Calu3 (cell line): Measurements from ENCODE around the gene SRGAP3. TPM values are rescaled to one million over a fixed set of nuclear protein-coding genes. Genes with fewer than 3 reads are reported as not detected.

Experiments used
- BruUV-seq: library from RNA; stranded (reverse); fragments of 400-500 nt; replicated peaks from 2 replicates; lab custom pipeline; 2021; lab: Mats Ljungman, UMichigan
- CTCF ChIA-PET: fragments of 300-600 bp; sonication (Branson Sonifier 250); formaldehyde crosslinking; loops from one replicate; lab custom pipeline; 2022; ENCODE audit warnings: antibody characterized with exemption; lab: Charles Lee
- DNase-seq: peaks from one replicate; pipeline ENCODE4 v3.0.0; 2022
- H3K27ac Mint-ChIP-seq: one replicate; pipeline ENCODE4 v1.8.0; 2022; ENCODE audit warnings: mixed read lengths; ENCODE audit not compliant: unreplicated experiment
- H3K27me3 Mint-ChIP-seq: one replicate; pipeline ENCODE4 v1.8.0; 2022; ENCODE audit warnings: mixed read lengths; ENCODE audit not compliant: unreplicated experiment
- H3K36me3 Mint-ChIP-seq: one replicate; pipeline ENCODE4 v1.8.0; 2022; ENCODE audit warnings: mild to moderate bottlenecking, moderate library complexity, mixed read lengths; ENCODE audit not compliant: insufficient read depth, unreplicated experiment
- H3K4me1 Mint-ChIP-seq: one replicate; pipeline ENCODE4 v1.8.0; 2022; ENCODE audit warnings: mild to moderate bottlenecking, low read depth, mixed read lengths; ENCODE audit not compliant: unreplicated experiment
- H3K4me3 Mint-ChIP-seq: one replicate; pipeline ENCODE4 v1.8.0; 2022; ENCODE audit warnings: mild to moderate bottlenecking, low read depth, moderate library complexity, mixed read lengths; ENCODE audit not compliant: unreplicated experiment
- H3K9me3 Mint-ChIP-seq: one replicate; pipeline ENCODE4 v1.8.0; 2022; ENCODE audit warnings: low read depth, mixed read lengths; ENCODE audit not compliant: unreplicated experiment
- CTCF ChIP-seq: fragments of 200-600 bp; IDR thresholded peaks from one replicate; pipeline ENCODE4 v1.8.0; 2022; ENCODE audit warnings: antibody characterized with exemption; ENCODE audit not compliant: unreplicated experiment
- intact Hi-C: fragments of 100-400 bp; cut with micrococcal nuclease; formaldehyde crosslinking; loops from one replicate; pipeline ENCODE4 v1.10.0; 2022; ENCODE audit not compliant: unreplicated experiment
- total RNA-seq: library from RNA; stranded (reverse); gene quantifications from 2 replicates; pipeline ENCODE4 v1.2.3, GENCODE V29; 2022

SRGAP3 gene
- total RNA-seq, 1 experiment from 2014 or later, result 8.2 TPM

- intact Hi-C loops, result no loop called here
- no TSS peak for BruUV-seq
- no peaks in the 10 kb centered on the region for H3K27me3 Mint-ChIP-seq
- no peak overlapping the region for H3K4me3 Mint-ChIP-seq
- DNase-seq, result no peak
- H3K4me1 Mint-ChIP-seq, result no peaks in the 10 kb centered on the region
- CTCF ChIA-PET, result no interaction called here
- no peaks in the 10 kb centered on the region for H3K9me3 Mint-ChIP-seq
- no peaks in the 10 kb centered on the region for H3K36me3 Mint-ChIP-seq
- H3K27ac Mint-ChIP-seq, result no peak overlapping the region
- TF ChIP-seq CTCF, result no peak
These were observed 207.8 kb downstream of the SRGAP3 start for GRCh38 chr3:9041626-9042025.

GRCh38 chr3:9040996-9041395, 208.4 kb downstream of the SRGAP3 start:
- no TSS peak for BruUV-seq

GRCh38 chr3:9037144-9037711, 212.2 kb downstream of the SRGAP3 start:
- peaks cover 3% of the 10 kb centered on the region for H3K27me3 Mint-ChIP-seq
- no peaks in the 10 kb centered on the region for H3K9me3 Mint-ChIP-seq
- H3K36me3 Mint-ChIP-seq, result no peaks in the 10 kb centered on the region
- CTCF ChIA-PET, result no interaction called here
- no TSS peak for BruUV-seq
- DNase-seq, result no peak
- no peak overlapping the region for H3K4me3 Mint-ChIP-seq
- intact Hi-C loops, result no loop called here
- no peak for TF ChIP-seq CTCF
- H3K4me1 Mint-ChIP-seq, result no peaks in the 10 kb centered on the region
- no peak overlapping the region for H3K27ac Mint-ChIP-seq

More at GRCh38 chr3:9040996-9041395, 208.4 kb downstream of the SRGAP3 start:
- CTCF ChIA-PET, result no interaction called here
- no peaks in the 10 kb centered on the region for H3K4me1 Mint-ChIP-seq
- no peaks in the 10 kb centered on the region for H3K36me3 Mint-ChIP-seq
- H3K27ac Mint-ChIP-seq, result no peak overlapping the region
- DNase-seq, result no peak
- H3K27me3 Mint-ChIP-seq, result no peaks in the 10 kb centered on the region
- no peak for TF ChIP-seq CTCF
- intact Hi-C loops, result no loop called here
- no peak overlapping the region for H3K4me3 Mint-ChIP-seq
- H3K9me3 Mint-ChIP-seq, result no peaks in the 10 kb centered on the region

- CTCF ChIA-PET, result no interaction called here
- Mint-ChIP-seq H3K4me1 (no peaks in the 10 kb centered on the region), H3K27ac (no peak overlapping the region), H3K9me3 (no peaks in the 10 kb centered on the region), H3K27me3 (peaks cover 10% of the 10 kb centered on the region), H3K4me3 (no peak overlapping the region), H3K36me3 (no peaks in the 10 kb centered on the region)
- no TSS peak for BruUV-seq
- intact Hi-C loops, result no loop called here
- DNase-seq, result no peak
- no peak for TF ChIP-seq CTCF
These were observed 212.9 kb downstream of the SRGAP3 start for GRCh38 chr3:9036404-9037131.
